SK-N-SH treated with all-trans-retinoic acid at 6 μM for 48 hours (cell line): Measurements from ENCODE around the gene XRCC2.

Source experiments
- ATAC-seq: fragments of 200-7000 bp; cut with Tn5 transposase; 3 replicates; pipeline ENCODE4 v1.9.1; 2020; ENCODE audit warnings: mild to moderate bottlenecking, moderate library complexity
- ARNTL ChIP-seq: fragments of 450-650 bp; formaldehyde crosslinking; IDR thresholded peaks from 2 replicates; pipeline ENCODE4 v1.5.0; 2020; ENCODE audit warnings: low read depth, mild to moderate bottlenecking, moderate library complexity, borderline replicate concordance
- BACH2 ChIP-seq: fragments of 250-450 bp; sonication (Bioruptor Pico); IDR thresholded peaks from 2 replicates; pipeline ENCODE4 v1.9.0; 2021; ENCODE audit warnings: mild to moderate bottlenecking, borderline replicate concordance
- CREB5 ChIP-seq: fragments of 250-450 bp; sonication (Bioruptor Pico); IDR thresholded peaks from 2 replicates; pipeline ENCODE4 v1.5.1; 2020; ENCODE audit warnings: low read depth, mild to moderate bottlenecking, moderate library complexity
- CSDC2 ChIP-seq: fragments of 250-450 bp; sonication (Bioruptor Pico); IDR thresholded peaks from 2 replicates; pipeline ENCODE4 v1.5.0; 2020; ENCODE audit warnings: mild to moderate bottlenecking, moderate library complexity
- CSRNP3 ChIP-seq: fragments of 250-450 bp; sonication (Bioruptor Pico); IDR thresholded peaks from 2 replicates; pipeline ENCODE4 v1.5.1; 2021; ENCODE audit warnings: mild to moderate bottlenecking, moderate library complexity
- ESRRG ChIP-seq: fragments of 250-450 bp; sonication (Bioruptor Pico); IDR thresholded peaks from 2 replicates; pipeline ENCODE4 v1.6.1; 2021; ENCODE audit warnings: mild to moderate bottlenecking
- GLIS3 ChIP-seq: fragments of 250-450 bp; sonication (Bioruptor Pico); IDR thresholded peaks from 2 replicates; pipeline ENCODE4 v1.5.0; 2020; ENCODE audit warnings: mild to moderate bottlenecking, moderate library complexity
- ISL1 ChIP-seq: fragments of 250-450 bp; sonication (Bioruptor Pico); IDR thresholded peaks from 2 replicates; pipeline ENCODE4 v2.1.2; 2022; ENCODE audit warnings: mild to moderate bottlenecking, moderate library complexity
- OSR1 ChIP-seq: fragments of 250-450 bp; sonication (Bioruptor Pico); IDR thresholded peaks from 2 replicates; pipeline ENCODE4 v1.8.0; 2022; ENCODE audit warnings: moderate library complexity, mild to moderate bottlenecking, inconsistent platforms
- PATZ1 ChIP-seq: fragments of 250-450 bp; sonication (Bioruptor Pico); IDR thresholded peaks from 2 replicates; pipeline ENCODE4 v1.8.0; 2020; ENCODE audit warnings: mild to moderate bottlenecking, moderate library complexity, borderline replicate concordance
- POU6F1 ChIP-seq: fragments of 250-450 bp; sonication (Bioruptor Pico); IDR thresholded peaks from 2 replicates; pipeline ENCODE4 v1.8.0; 2021; ENCODE audit warnings: low read depth, mild to moderate bottlenecking, moderate library complexity, borderline replicate concordance
- PPARA ChIP-seq: fragments of 250-450 bp; sonication (Bioruptor Pico); IDR thresholded peaks from 2 replicates; pipeline ENCODE4 v1.5.0; 2020; ENCODE audit warnings: mild to moderate bottlenecking, borderline replicate concordance
- RARB ChIP-seq: fragments of 250-450 bp; sonication (Bioruptor Pico); IDR thresholded peaks from 2 replicates; pipeline ENCODE4 v1.8.0; 2021; ENCODE audit warnings: mild to moderate bottlenecking, moderate library complexity
- SNAI2 ChIP-seq: fragments of 250-450 bp; sonication (Bioruptor Pico); IDR thresholded peaks from 2 replicates; pipeline ENCODE4 v1.5.0; 2020; ENCODE audit warnings: mild to moderate bottlenecking, moderate library complexity
- TCF4 ChIP-seq: fragments of 250-450 bp; sonication (Bioruptor Pico); IDR thresholded peaks from 2 replicates; pipeline ENCODE4 v1.8.0; 2021; ENCODE audit warnings: mild to moderate bottlenecking, moderate library complexity, borderline replicate concordance
- TOX ChIP-seq: fragments of 250-450 bp; sonication (Bioruptor Pico); IDR thresholded peaks from 2 replicates; pipeline ENCODE4 v1.8.0; 2021; ENCODE audit warnings: mild to moderate bottlenecking, moderate library complexity, borderline replicate concordance
- TSHZ2 ChIP-seq: fragments of 250-450 bp; sonication (Bioruptor Pico); IDR thresholded peaks from 2 replicates; pipeline ENCODE4 v1.5.0; 2020; ENCODE audit warnings: mild to moderate bottlenecking, moderate library complexity
- ZC3H10 ChIP-seq: fragments of 250-450 bp; sonication (Bioruptor Pico); IDR thresholded peaks from 2 replicates; pipeline ENCODE4 v1.5.1; 2021; ENCODE audit warnings: mild to moderate bottlenecking, moderate library complexity
- ZFP3 ChIP-seq: fragments of 250-450 bp; sonication (Bioruptor Pico); IDR thresholded peaks from 2 replicates; pipeline ENCODE4 v1.5.0; 2020; ENCODE audit warnings: mild to moderate bottlenecking, moderate library complexity
- ZFP30 ChIP-seq: fragments of 450-650 bp; formaldehyde crosslinking; IDR thresholded peaks from 2 replicates; pipeline ENCODE4 v1.5.0; 2022; ENCODE audit warnings: mild to moderate bottlenecking, moderate library complexity
- ZNF565 ChIP-seq: fragments of 450-650 bp; formaldehyde crosslinking; conservative IDR thresholded peaks from 2 replicates; pipeline ENCODE4 v1.5.0; 2020; ENCODE audit warnings: low read depth, mild to moderate bottlenecking, moderate library complexity
- ZNF70 ChIP-seq: fragments of 450-650 bp; formaldehyde crosslinking; IDR thresholded peaks from 2 replicates; pipeline ENCODE4 v1.5.0; 2020; ENCODE audit warnings: mild to moderate bottlenecking, moderate library complexity
- ZNF8 ChIP-seq: fragments of 450-650 bp; formaldehyde crosslinking; IDR thresholded peaks from 2 replicates; pipeline ENCODE4 v1.5.0; 2020; ENCODE audit warnings: mild to moderate bottlenecking, moderate library complexity

The XRCC2 gene

GRCh38 chr7:152640829-152641228 lies 35.1 kb downstream of the XRCC2 start:
- TF ChIP-seq PPARA (CRISPR knock-in tag) (no peak), PATZ1 (CRISPR knock-in tag) (no peak), CSRNP3 (no peak), CSDC2 (no peak), ZFP30 (CRISPR knock-in tag) (no peak)
- ATAC-seq, result no peak

GRCh38 chr7:152637920-152638580 lies 37.9 kb downstream of the XRCC2 start:
- ATAC-seq, result no peak
- no peak for TF ChIP-seq SNAI2 (CRISPR knock-in tag)
- no peak for TF ChIP-seq CREB5 (CRISPR knock-in tag)
- TF ChIP-seq TCF4 (CRISPR knock-in tag), result no peak
- TF ChIP-seq CSRNP3, result no peak
- TF ChIP-seq BACH2 (CRISPR knock-in tag), result no peak
- TF ChIP-seq OSR1 (CRISPR knock-in tag), result no peak
- no peak for TF ChIP-seq ZNF70 (CRISPR knock-in tag)
- no peak for TF ChIP-seq ZFP3 (CRISPR knock-in tag)
- TF ChIP-seq TOX (CRISPR knock-in tag), result no peak
- TF ChIP-seq ESRRG (CRISPR knock-in tag), result no peak
- no peak for TF ChIP-seq POU6F1 (CRISPR knock-in tag)
- no peak for TF ChIP-seq ZNF8 (CRISPR knock-in tag)
- TF ChIP-seq RARB (CRISPR knock-in tag), result no peak
- TF ChIP-seq PPARA (CRISPR knock-in tag), result no peak
- TF ChIP-seq ISL1 (CRISPR knock-in tag), result no peak
- no peak for TF ChIP-seq ZC3H10 (CRISPR knock-in tag)

- no peak for ATAC-seq
- no peak for TF ChIP-seq OSR1 (CRISPR knock-in tag)
- no peak for TF ChIP-seq RARB (CRISPR knock-in tag)
- no peak for TF ChIP-seq CSDC2
- no peak for TF ChIP-seq ARNTL
- no peak for TF ChIP-seq POU6F1 (CRISPR knock-in tag)
- TF ChIP-seq TSHZ2 (CRISPR knock-in tag), result no peak
- TF ChIP-seq ZFP30 (CRISPR knock-in tag), result no peak
- no peak for TF ChIP-seq GLIS3 (CRISPR knock-in tag)
- no peak for TF ChIP-seq TCF4 (CRISPR knock-in tag)
- no peak for TF ChIP-seq SNAI2 (CRISPR knock-in tag)
- TF ChIP-seq BACH2 (CRISPR knock-in tag), result no peak
- no peak for TF ChIP-seq ZNF8 (CRISPR knock-in tag)
- TF ChIP-seq TOX (CRISPR knock-in tag), result no peak
- TF ChIP-seq ISL1 (CRISPR knock-in tag), result no peak
- no peak for TF ChIP-seq ZNF565
- no peak for TF ChIP-seq PPARA (CRISPR knock-in tag)
- TF ChIP-seq ESRRG (CRISPR knock-in tag), result no peak
Observed at GRCh38 chr7:152637161-152637560, 38.8 kb downstream of the XRCC2 start.
